HG02970 (cell line): ENCODE results near the gene ZC2HC1B.
"Not testable (repeated sequence)": the region's sequence is repeated elsewhere in the genome, so short reads cannot be mapped to it uniquely, and the experiment has no call there.

Source experiments
- ATAC-seq: cut with Tn5 transposase; IDR thresholded peaks from one replicate; pipeline ENCODE4 v1.9.1; 2021; ENCODE audit warnings: mild to moderate bottlenecking, moderate library complexity, moderate number of reproducible peaks; ENCODE audit not compliant: unreplicated experiment, low FRiP score

The ZC2HC1B gene

DNA sequence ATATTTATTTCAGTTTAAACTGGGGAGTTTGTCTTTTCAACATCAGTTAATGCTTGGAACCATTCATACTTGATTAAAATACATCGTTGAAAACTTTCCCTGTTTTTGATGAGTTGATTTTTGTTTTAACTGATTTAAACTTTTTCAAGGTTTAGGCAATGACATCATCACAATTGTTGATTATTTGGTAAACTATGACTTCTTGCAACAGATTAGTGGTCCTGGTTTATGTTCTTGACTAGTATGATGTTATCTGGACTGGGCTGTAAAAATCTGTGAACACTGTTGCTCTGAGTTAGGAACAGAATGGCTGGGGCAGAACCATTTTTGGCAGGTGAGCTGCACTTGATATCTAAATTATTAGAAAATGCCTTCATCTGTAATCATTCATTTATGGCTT, at the start of gene ZC2HC1B:
TSS of gene ZC2HC1B (plus strand) at position 241 of the 400 bp plus-strand sequence. CDS start at position 307, 66 bp downstream.
- ATAC-seq: no peak

GRCh38 chr6:143817621-143818020, 46.7 kb upstream of the ZC2HC1B start:
- ATAC-seq: no peak

GRCh38 chr6:143821359-143821758, 42.9 kb upstream of the ZC2HC1B start:
- ATAC-seq: no peak

DNA sequence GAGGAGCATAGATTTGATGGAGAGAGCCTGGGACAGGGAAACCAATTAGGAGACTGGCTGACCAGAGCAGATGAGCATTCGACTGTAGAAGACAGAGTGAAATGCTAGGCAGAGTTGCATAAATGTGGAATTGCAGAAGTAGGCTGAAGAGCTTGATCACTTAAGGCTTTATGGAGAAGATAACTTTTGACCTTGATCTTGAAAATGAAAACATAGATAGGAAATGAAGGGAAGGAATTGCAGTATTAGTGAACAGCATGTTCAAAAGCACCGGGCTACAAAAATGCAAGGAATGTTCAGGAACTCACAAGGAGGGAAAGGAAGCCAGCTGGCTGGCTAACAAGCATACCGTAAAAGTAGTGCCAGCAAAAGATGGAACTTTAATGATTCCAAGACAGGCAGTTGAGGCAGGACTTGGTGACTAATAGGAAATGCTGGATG, 41.7 kb upstream of the ZC2HC1B start:
- ATAC-seq: no peak

- ATAC-seq: no peak
These were observed 40.7 kb upstream of the ZC2HC1B start for GRCh38 chr6:143823548-143823947.

GRCh38 chr6:143828572-143828971, 35.7 kb upstream of the ZC2HC1B start:
- no peak for ATAC-seq

DNA sequence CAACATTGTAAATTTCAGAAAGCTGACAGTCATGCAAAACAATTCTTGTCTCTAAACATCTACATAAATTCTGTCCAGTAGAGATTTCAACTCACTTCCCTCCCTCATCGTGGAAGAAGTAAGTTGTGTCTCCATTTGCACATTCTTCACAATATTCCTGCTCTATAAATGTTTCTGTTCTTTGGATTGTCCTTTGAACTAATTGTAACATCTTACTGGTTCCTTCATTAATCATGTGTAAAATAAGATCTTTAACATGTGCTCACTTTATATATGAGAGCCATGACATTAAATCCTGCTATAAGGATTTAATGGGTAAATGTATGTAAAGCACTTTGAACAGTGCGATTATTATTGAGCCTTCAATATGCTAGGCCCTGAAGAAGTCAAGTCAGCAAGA, 28.1 kb upstream of the ZC2HC1B start:
- ATAC-seq: no peak

DNA sequence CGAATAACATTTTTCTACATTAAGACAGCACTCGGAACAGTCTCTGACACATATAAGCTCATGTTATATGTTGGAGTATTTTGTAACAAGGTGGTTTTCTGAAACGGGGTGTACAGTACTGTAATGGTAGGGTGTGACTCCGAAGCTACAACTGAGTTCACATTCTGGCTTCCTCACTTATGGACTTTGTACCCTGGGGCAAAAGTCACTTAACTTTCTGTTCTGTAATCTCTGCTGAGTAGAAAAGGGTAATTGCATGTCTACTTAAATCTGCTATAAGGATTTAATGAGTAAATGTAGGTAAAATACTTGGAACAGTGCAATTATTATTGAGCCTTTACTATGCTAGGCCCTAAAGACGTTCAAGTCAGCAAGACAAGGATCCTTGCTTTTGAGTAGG, 25.9 kb upstream of the ZC2HC1B start:
- no peak for ATAC-seq

GRCh38 chr6:143839196-143839595, 25.1 kb upstream of the ZC2HC1B start:
- no peak for ATAC-seq

- ATAC-seq: no peak
These were observed 23.5 kb upstream of the ZC2HC1B start for GRCh38 chr6:143840595-143841265.

GRCh38 chr6:143842461-143842901, 21.8 kb upstream of the ZC2HC1B start:
- no peak for ATAC-seq

GRCh38 chr6:143842902-143843676, 21.2 kb upstream of the ZC2HC1B start, which contains the start of gene LTV1:
Gene LTV1, plus strand, starts transcription at chr6:143843338. Its CDS starts 140 bp downstream, at chr6:143843478.
- peak; percentile 100 for ATAC-seq

- no peak for ATAC-seq
These were observed 20.6 kb upstream of the ZC2HC1B start for GRCh38 chr6:143843677-143843999.

GRCh38 chr6:143844006-143844405, 20.3 kb upstream of the ZC2HC1B start:
- ATAC-seq: no peak

DNA sequence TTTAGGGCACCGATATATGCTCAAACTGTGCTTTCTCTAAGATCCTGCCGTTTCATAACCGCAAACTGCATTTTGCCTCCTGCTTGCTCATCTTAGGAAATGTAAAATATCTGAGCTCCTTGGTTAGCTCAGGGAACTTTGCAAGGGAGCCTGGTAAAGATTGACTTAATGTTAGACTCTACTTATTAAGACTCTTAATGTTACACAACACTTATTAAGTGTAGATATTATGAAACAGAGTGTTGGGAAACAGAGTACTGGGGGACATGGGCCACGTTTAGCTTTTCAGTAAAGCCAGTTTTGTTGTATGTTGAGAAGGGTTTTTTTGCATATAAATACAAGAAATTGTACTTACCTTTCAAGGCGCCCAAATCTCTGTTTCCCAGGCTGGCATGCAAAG, 19.2 kb upstream of the ZC2HC1B start:
- no peak for ATAC-seq

GRCh38 chr6:143851706-143852105, 12.6 kb upstream of the ZC2HC1B start:
- not testable (repeated sequence) for ATAC-seq

DNA sequence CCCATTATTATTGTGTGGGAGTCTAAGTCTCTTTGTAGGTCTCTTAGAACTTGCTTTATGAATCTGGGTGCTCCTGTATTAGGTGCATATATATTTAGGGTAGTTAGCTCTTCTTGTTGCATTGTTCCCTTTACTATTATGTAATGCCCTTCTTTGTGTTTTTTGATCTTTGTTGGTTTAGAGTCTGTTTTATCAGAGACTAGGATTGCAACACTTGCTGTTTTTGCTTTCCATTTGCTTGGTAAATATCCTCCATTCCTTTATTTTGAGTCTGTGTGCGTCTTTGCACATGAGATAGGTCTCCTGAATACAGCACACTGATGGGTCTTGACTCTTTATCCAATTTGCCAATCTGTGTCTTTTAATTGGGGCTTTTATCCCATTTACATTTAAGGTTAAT, 9.2 kb upstream of the ZC2HC1B start:
- not testable (repeated sequence) for ATAC-seq

- ATAC-seq: not testable (repeated sequence)
These were observed 7.5 kb upstream of the ZC2HC1B start for GRCh38 chr6:143856762-143857161.

DNA sequence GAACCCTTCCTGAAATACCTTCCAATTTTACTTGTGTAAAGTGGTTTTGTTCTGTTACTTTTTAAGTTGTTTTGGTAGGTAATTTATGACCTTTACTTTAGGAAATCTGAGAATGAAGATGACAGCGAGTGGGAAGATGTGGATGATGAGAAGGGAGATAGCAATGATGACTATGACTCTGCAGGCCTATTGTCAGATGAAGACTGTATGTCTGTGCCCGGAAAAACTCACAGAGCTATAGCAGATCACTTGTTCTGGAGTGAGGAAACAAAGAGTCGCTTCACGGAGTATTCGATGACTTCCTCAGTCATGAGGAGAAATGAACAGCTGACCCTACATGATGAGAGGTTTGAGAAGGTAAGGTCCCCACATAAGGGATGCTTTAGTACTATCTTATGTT, 6.6 kb upstream of the ZC2HC1B start:
- no peak for ATAC-seq

GRCh38 chr6:143859891-143860660, 4.2 kb upstream of the ZC2HC1B start:
- no peak for ATAC-seq

GRCh38 chr6:143863771-143864170, 503 bp upstream of the ZC2HC1B start:
- no peak for ATAC-seq
